Measurements from ENCODE around the gene FBXO10. TPM values are rescaled to one million over a fixed set of nuclear protein-coding genes. Genes with fewer than 3 reads are reported as not detected.

Gene FBXO10
- total RNA-seq, 4 donors from 2014 or later, result 2.8 to 12.9 (median 9.4) TPM; not detected in 1

- Histone ChIP-seq H3K4me3 (no peak overlapping the region), H3K36me3 (no peaks in the 10 kb centered on the region)
- no peak for DNase-seq
Measured at GRCh38 chr9:37503736-37504135, 72.4 kb downstream of the FBXO10 start.

GRCh38 chr9:37501957-37502596 is 74.1 kb downstream of the FBXO10 start:
- TF ChIP-seq CTCF (IDR thresholded peaks at IDR 0.05) (no peak), POLR2A (IDR thresholded peaks at IDR 0.05) (no peak)
- intact Hi-C loops (cut with DNase I; ENCODE audit: low total_unique reads), result no loop called here
- no peak overlapping the region for H3K4me3 ChIP-seq
- H3K36me3 ChIP-seq, result no peaks in the 10 kb centered on the region
- no peaks in the 10 kb centered on the region for H3K9me3 ChIP-seq
- H3K27me3 ChIP-seq, result no peaks in the 10 kb centered on the region
- no peak for DNase-seq
- no peaks in the 10 kb centered on the region for H3K4me1 ChIP-seq
- no peak overlapping the region for H3K27ac ChIP-seq

More at GRCh38 chr9:37503736-37504135, 72.4 kb downstream of the FBXO10 start:
- H3K4me1 ChIP-seq, result no peaks in the 10 kb centered on the region
- H3K9me3 ChIP-seq, result no peaks in the 10 kb centered on the region
- intact Hi-C loops (cut with DNase I; ENCODE audit: low total_unique reads), result no loop called here
- no peaks in the 10 kb centered on the region for H3K27me3 ChIP-seq
- TF ChIP-seq POLR2A (IDR thresholded peaks at IDR 0.05) (no peak), CTCF (IDR thresholded peaks at IDR 0.05) (no peak)
- H3K27ac ChIP-seq, result no peak overlapping the region

GRCh38 chr9:37499297-37499696 is 76.9 kb downstream of the FBXO10 start:
- intact Hi-C loops (cut with DNase I; ENCODE audit: low total_unique reads), result no loop called here

GRCh38 chr9:37498457-37498856 is 77.7 kb downstream of the FBXO10 start:
- Histone ChIP-seq H3K4me3 (no peak overlapping the region), H3K27ac (no peak overlapping the region), H3K9me3 (no peaks in the 10 kb centered on the region), H3K36me3 (no peaks in the 10 kb centered on the region), H3K4me1 (no peaks in the 10 kb centered on the region), H3K27me3 (no peaks in the 10 kb centered on the region)
- no peak for TF ChIP-seq POLR2A (IDR thresholded peaks at IDR 0.05)
- no peak for TF ChIP-seq CTCF (IDR thresholded peaks at IDR 0.05)
- no peak for DNase-seq
- intact Hi-C loops (cut with DNase I; ENCODE audit: low total_unique reads), result no loop called here

More at GRCh38 chr9:37499297-37499696, 76.9 kb downstream of the FBXO10 start:
- Histone ChIP-seq H3K27ac (no peak overlapping the region), H3K27me3 (no peaks in the 10 kb centered on the region), H3K36me3 (no peaks in the 10 kb centered on the region), H3K4me3 (no peak overlapping the region), H3K9me3 (no peaks in the 10 kb centered on the region), H3K4me1 (no peaks in the 10 kb centered on the region)
- DNase-seq, result no peak
- no peak for TF ChIP-seq POLR2A (IDR thresholded peaks at IDR 0.05)
- no peak for TF ChIP-seq CTCF (IDR thresholded peaks at IDR 0.05)

GRCh38 chr9:37497320-37497719 is 78.9 kb downstream of the FBXO10 start:
- Histone ChIP-seq H3K4me1 (no peaks in the 10 kb centered on the region), H3K36me3 (no peaks in the 10 kb centered on the region), H3K27ac (no peak overlapping the region), H3K27me3 (no peaks in the 10 kb centered on the region), H3K9me3 (no peaks in the 10 kb centered on the region), H3K4me3 (no peak overlapping the region)
- no peak for DNase-seq
- intact Hi-C loops (cut with DNase I; ENCODE audit: low total_unique reads), result no loop called here
- TF ChIP-seq CTCF (IDR thresholded peaks at IDR 0.05) (no peak), POLR2A (IDR thresholded peaks at IDR 0.05) (no peak)
